Stimulated activated naive CD4-positive, alpha-beta T cell treated with Interleukin-2 at 50 U/mL for 16 hours (primary cell): ENCODE measurements around the gene TSPAN3.

Source experiments
- DNase-seq: peaks from one replicate; lab custom pipeline; 2025; lab: John Stamatoyannopoulos, UW

Gene TSPAN3

DNA sequence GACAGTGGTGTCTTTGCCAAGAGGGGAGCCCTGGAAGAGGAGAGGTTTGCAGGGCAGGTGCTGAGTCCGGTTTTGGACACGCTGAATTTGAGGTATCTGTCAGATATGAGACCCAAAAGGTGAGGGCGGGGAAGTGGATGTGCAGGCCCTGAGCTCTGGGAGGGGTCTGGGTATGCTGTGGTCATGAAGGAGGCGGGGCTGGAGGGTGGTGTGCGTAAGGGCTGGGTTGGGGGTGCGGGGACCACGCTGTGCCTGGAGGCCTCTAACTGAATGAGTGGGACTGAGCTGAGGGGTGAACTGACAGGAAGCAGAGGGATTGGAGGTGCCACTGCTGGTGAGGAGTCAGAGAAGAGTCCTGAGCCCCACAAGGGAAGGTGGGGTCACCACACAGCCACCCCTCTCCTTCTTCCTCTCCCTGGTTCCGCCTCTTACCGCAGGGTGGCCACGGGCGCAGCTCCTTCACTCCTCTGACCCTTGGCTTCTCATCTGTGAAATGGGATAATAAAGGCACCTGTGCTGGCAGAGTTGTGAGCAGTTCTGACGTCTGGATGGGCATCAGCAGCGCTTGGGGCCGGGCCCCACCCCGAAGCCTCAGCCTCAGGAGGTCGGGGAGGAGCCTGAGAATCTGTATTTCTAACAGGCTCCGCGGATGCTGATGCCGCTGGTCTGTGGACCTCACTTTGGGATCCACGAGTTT, 47.2 kb downstream of the TSPAN3 start:
- no peak for DNase-seq

DNA sequence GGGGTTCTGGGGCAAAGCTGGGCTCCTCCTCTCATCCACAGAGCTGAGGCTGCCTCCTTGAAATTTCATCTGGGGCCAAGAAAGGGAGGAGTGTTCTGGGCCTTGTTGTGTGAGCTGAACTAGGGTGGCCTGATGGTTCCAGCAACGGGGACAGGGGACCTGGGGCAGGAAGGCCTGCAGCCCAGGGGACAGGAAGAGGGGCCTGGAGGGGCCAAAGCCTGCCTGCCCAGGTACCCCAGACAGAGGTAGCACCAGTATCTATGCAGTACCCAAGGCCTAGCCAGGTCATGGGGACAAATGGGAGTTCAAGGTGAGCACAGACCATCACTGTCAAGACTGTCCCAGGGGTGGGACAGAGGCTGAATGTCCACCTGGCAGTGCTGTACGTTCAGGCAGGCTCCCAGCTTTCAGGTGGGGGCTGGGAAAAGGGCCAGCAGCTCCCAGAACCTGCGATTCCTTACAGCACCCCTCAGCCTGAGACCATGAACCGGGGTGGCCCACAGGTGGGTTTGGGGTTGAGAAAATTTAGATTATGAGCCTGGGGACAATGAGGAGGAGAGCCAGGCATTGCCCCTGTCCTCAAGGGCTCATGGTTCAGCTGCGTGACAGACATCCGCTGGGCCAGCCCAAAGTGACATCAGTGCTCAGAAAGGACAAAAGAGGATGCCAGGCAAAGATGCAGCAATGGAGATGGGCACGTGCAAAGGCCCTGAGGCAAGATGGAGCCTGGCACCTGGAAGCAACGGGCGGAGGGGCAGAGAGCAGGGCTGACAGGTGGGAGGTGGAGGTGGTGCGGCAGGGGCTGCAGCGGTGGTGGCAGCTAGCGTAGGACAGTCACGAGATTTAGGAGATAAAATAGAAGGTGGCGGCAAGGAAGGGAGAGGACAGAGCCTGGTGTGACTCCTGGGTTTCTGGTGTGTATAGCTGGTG, 48.0 kb downstream of the TSPAN3 start:
- DNase-seq: no peak

DNA sequence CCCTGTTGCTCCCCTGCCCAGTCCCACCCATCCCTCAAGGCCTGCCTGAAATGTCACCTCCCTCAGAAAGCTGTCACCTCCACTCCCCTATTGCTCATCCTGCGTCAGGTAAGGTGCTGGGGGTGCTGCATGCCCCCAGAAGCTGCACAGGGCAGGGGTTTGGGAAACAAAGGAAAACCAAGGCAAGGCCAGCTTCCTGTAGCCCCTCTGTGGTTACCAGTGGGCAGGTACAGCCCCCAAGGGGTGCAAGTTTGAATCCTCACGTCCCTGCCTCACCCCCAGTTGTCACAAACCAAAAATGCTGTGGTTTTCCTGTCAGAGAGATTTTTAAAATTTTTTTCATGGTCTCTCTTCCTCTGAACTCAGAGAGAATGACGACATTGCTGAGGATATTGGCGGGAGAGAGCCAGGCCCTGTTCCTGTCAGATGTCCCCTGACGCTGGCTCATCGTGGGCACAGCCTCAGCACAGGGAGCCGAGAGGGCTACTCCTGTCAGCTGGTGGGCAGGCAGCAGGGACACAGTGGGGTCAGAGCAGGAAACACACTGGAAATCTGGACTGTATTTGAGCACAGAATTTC, 49.0 kb downstream of the TSPAN3 start:
- DNase-seq: peak; percentile 21

DNA sequence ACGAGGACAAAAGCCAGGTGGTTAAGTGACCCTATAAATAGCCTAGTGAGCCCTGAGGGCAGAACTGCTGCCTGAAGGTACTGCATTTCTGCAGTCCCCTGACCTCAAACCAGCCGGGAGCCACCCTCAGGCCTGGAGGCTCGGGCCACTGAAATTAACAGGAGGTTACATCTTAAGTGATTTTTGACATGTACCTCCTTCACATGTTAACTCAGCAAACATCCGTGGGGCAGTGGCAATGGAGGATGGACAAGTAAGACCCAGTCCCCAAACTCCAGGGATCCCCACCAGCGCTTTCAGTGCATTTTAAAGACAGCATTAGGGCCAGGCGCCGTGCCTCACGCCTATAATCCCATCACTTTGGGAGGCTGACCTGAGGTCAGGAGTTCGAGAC, 49.8 kb downstream of the TSPAN3 start:
- no peak for DNase-seq

DNA sequence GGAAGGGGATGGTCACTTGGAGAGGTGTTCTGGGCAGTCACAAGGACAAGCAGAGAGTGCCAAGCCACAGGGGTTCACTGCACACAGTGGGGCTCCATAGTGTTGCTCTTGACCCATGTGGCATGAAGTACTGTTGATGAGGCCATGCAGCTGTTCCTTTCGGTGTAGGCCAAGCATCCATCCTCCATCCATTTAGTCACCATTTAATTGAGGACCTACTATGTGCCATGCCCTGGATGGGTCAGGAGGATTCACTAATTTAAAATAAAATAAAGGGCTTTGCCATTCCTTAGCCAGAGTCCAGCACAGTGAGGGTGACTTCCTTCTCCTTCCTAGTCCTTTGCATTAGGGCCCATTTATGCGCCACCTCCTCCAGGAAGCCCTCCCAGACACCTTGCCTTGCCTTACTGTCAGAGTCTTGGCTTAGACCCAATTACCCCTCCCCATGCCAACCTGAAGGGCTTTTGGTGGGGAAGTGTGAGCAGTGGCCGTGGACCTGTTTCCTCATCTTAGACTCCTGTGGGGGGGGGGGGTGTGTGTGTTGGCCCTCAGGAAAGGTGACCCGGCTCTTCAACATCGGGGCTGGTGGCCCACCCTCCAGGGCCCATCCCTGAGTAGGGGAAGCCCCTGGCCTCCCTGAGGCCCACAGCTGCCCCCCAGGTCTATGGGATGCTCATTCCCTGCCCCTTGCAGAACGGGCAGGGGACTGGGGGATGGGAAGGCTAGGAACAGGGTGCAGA, 50.4 kb downstream of the TSPAN3 start:
- no peak for DNase-seq

DNA sequence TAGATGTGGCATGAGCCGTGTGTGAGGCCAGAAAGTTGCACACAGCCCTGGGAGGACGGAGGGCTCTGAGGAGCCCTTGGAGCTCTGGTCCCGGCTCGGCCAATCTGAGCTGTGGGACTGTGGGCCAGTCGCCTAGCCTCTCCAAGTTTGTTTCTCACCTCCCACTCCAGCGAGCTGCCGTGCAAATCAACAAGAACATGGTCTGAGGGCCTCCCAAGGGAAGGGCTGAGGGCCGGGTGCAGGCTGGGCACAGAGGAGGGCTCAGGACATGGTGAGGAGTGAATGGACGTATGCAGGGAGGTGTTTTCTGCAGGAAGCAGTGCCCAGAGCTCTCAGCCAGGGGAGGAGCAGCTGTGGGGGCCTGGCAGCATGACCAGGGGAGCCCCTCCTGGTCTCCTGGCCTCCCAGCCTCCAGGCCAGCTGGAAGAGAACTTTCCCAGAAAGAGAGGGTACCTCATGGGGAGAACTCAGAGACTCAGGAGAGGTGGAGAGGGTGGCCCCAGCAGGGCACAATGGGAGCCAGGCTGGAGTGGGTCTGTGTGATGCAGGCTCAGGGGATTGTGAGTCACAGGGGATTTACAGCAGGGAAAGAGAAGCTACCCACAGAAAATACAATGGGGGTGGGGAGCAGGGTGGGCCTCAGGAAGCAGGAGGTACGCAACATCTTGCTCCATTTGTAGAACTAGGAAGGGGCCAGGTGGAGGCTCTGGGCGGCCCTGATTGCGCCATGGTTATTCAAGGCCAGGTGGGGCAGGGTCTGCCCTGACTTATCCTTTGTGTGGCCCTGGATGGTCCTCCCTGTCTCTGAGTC, 51.2 kb downstream of the TSPAN3 start:
- peak; percentile 25 for DNase-seq

DNA sequence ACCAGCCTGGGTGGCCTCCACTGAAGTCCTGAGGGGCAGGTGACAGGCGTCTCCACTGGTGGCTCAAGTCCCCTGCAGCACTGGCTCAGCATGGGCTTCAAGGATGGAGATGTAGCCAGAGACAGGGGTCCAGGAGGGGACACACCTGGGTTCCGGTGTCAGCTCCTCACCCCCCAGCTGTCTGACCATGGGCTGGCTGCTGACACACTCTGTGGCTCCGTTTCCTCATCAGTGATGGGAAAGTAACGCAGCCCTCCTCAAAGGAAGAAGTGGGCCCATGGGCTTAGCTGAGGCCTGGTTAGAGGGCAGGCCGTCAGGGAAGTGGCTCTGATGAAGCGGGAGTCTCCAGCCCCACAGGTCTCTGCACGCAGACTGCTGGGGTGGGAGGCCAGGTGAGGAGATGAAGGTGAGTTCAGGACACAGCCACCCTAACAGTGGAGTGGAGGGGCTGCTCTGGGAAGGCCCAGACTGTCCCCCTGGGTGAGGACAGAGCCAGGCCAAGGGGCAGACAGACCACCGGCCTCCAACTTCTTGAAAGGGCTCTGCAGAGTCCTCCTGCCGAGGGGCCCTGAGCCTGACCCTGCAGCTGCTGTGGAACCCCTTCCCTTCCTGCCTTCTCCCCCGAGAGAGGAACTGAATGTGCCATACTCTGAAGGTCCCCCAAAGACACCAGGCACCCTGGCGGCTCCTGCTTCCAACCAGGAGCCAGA, 52.0 kb downstream of the TSPAN3 start:
- no peak for DNase-seq

DNA sequence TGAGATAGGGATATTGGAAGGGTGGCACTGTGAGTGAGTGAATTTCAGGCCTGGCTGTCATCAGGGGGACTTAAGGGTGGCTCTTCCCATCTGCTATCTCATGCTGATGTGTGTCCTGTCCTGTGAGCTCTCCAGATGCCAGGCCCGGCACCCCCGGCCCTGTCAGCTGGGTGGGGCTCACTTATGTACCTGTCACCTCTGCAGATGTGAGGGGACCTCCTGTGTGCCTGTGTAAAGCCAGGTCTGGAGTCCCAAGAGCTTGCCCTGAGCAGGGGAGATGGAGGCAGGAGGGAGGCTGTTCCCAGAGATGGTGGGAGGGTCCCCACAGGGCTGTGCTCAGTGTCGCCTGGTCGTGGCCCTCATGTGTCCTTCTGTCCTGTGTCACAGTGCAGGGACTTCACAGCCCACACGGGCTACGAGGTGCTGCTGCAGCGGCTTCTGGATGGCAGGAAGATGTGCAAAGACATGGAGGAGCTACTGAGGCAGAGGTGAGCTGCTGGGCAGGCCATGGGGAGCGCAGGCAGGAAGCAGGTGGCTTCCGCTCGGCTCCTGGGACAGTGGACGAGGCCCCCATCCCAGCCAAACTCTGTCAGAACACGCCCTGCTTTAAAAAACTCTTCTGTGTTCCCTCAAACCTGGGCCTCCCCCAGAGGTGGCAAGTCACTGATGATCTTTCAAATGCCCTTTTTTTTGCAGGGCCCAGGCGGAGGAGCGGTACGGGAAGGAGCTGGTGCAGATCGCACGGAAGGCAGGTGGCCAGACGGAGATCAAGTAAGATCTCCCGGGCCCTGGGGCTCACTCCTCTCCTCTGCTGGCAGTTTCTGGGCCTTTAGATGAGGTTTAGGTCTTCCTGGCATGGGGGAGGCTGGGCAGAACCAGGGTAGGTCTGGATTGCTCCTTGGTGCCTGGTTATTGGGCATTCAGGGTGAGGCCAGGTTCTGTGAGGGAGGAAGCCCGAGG, 52.9 kb downstream of the TSPAN3 start:
- DNase-seq: no peak

DNA sequence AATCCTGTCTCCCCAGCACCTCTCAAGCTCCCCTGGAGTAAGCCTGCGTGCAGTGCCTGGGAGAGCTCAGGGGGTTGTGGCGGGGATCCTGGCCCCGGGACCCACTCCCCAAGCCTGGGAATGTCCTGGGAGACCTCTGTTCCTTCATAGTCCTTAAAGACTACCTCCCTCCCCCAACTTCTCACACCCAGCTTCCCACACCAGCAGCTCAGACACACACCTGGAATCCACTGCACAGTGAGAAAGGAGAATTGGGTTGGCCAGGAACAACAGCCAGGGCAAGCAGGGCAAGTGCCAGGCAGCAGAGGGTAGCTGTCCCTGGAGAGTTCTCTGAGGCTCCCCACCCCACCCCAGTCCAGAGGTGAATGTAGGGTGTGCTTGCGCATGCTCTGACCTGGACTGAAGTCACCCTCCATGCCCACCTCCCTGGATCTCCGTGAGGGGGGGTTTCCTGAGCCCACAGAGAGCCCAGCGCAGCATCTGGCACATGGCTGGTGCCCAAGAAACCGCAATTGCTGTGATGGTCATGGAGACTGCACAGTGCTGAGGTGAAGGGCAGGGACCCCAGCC, 53.7 kb downstream of the TSPAN3 start:
- DNase-seq: no peak

DNA sequence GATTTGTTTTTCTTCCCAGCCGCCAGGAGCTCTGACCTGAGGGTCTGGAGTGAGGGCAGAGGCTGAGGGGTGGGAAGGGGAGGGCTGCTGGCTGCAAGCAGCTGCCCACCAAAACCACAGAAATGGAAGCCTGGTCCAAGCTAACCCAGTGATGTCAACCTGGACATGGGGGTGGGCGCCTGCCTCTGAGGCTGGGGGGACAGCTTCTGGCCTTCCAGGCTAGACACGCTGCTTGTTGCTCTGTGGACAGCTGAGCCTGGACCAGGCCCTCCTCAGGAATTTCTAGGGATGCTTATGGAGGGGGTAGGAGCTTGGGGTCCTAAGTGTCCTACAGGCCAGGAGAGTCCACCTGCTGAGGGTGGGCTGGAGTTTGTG, 54.6 kb downstream of the TSPAN3 start:
- no peak for DNase-seq

DNA sequence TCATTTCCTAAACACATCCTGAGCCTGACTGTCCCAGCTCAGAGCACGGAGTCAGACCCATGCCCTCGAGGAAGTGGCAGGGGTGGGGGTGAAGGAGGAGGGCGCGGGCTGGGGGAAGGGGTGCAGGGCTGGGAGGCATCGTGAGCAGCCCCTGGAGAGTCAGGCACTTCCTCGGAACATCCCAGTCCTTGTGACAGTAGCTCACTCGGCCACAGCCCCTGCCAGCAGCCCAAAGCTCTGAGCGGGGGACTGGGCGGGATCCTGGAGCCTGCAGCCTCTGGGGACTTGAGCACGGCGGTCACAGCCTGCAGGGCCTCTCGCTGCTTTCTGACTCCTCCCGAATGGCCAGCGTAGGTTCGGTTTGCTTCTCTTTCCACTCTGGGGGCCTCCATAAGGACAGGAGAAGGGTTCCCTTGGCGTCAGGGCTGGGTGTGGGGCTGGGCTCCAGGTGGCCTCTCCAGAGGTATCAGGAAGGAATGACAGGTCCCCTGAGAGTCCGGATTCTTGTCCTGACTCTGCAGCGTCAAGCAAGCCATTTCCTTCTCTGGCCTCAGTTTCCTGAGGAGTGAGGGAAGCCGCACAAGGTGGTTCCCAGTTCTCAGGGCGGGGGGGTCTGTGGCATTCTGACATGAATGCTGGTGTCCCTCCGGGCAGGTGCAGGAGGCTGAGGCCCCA, 55.1 kb downstream of the TSPAN3 start:
- no peak for DNase-seq

DNA sequence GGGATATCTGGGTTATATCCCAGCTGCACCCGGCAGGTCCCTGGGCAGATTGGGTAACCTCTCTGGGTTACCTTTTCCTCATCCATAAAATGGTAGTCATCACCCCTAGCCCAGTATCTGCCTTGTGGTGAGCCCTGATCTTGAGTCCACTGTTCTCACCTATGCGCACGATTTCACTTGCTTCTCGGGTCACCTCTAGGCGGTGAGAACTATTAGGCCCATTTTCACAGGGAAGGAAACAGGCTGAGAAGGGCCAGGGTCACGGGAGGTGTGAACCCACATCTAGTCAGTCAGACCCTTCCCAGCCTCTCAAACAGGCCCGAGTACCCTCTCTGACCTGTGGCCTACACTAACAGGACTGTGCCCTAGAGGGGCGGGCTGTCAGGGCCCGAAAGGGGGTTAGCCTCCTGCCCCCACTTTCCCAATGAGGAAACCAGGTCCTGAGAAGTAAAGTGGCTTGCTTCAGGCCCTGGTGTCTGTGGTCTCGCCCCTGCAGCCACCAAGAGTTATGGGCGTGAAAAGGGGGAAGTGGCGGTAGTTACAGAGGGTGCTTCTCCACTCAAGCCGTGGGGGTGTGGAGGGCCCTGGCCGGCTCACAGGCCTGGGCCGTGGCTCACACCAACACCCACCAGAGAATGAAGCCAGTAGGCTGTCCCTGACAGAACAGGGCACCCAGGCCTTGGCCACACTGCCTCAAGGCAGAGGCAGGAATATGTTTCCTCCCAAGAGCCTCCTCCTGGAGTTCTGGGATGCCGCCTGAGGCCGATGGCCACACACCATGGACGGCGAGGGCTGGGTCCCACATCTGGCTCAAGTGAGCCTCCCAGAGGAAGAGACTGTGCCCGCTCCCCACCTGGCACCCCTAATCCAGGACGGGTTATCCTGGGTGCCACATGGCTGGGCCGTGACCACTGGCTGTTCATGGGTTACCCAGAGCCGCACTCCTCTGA, 56.5 kb downstream of the TSPAN3 start:
- no peak for DNase-seq

DNA sequence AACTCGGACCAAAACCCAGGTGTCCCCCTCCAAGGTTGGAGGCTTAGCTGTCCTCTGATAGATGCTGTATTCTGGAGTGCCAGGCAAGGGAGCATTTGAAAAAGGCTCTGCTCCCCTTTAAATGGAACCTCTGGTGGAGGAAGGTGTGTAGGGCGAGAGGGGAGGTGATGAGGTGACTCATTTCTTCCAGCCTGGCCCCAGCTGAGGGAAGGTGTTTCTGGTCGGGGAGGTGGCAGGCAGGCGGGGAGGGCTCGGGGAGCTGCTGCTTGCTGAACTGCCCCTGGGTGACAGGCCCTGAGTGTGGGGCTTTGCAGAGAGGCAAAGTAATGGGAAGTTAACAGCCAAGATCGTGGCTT, 57.2 kb downstream of the TSPAN3 start:
- peak; percentile 86 for DNase-seq

DNA sequence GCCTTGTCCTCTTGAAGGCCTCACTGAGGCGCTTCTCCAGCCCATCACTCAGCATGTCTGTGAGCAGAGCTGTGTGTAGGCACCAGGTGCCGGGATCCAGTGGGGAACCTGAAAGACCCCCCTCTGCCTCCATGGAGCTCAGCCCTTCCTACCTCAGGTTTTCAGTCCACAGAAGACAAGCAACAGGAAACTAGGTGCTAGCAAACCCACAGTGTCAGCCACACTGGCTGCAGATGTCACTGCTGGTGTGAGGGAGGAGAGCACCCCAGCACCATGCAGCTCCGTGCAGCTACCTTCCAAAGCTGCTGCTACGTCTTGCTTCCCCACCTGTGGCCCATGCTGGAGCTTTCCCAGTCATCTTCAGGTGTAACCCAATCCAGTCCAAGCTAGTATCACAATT, 58.0 kb downstream of the TSPAN3 start:
- peak; percentile 8 for DNase-seq

DNA sequence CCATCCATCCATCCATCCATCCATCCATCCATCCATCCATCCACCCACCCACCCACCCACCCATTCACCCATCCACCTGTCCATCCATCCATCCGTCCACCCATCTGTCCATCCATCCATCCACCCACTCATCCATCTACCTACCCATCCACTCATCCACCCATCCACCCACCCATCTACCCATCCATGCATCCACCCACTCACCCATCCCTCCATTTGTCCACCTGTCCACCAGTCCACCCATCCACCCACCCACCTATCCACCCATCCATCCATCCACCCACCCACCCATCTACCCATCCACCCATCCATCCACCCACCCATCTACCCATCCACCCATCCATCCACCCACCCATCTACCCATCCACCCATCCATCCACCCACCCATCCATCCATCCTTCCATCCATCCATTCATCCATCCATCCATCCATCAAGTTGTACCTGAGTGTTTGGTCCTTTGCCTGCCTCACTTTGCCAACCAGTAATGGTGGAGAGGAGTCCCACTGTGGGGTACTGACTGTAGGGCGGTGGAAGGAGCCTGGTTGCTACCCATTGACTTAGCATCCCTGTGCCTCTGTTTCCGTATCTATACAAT, 58.7 kb downstream of the TSPAN3 start:
- DNase-seq: no peak

DNA sequence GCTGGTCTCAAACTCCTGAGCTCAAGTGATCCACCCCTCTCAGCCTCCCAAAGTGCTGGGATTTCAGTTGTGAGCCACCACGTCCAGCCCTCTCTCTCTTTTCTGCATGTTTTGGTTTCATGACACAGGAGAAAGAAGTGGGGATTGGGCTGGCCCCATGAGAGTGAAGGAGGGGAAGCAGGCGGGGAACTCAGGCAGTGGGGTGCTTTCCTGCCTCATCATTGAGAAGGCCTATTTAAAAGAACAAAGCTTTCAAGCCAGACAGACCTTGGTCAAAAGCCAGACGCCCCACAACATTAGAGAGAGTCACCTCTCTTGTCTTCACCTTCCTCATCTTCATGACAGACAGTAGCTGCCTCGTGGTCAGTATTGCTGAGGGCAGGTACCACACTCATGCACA, 60.1 kb downstream of the TSPAN3 start:
- DNase-seq: no peak

DNA sequence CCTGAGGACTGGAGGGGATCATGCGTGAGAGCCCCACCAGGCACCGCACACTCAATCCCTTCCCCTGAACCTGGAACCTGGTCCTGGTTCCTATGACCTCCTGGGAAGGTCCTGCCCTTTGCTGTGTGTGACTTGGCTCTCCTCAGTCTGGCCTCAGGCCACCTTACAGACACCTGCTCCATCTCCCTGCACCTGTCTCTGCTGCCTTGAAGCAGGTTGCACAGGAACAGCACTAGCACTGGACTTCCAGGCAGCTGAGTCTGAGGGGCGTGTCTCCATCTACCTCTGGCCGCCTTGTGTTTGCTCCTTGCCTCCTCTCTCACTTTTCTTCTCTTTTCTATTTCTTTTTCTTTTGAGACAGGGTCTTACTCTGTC, 60.6 kb downstream of the TSPAN3 start:
- no peak for DNase-seq
